Fibroblast of the aortic adventitia (primary cell): ENCODE data around the gene ARHGAP31. TPM values are rescaled to one million over a fixed set of nuclear protein-coding genes. Genes with fewer than 3 reads are reported as not detected.

ENCODE experiments used
- DNase-seq: peaks from one replicate; pipeline ENCODE4 v3.0.0-alpha.2; 2010; ENCODE audit warnings: low read depth
- H3K4me3 ChIP-seq: 2 replicates; pipeline ENCODE4 v1.5.1; 2011; ENCODE audit warnings: low read depth, mild to moderate bottlenecking, control low read depth, low read length, moderate library complexity
- total RNA-seq: library from RNA; depleted of rRNA; stranded (reverse); fragments of >200 nt; gene quantifications from 2 replicates; pipeline ENCODE4 v1.2.3, GENCODE V29; 2012; ENCODE audit warnings: low replicate concordance
- TF ChIP-seq, protein P1 (sequence below): IDR thresholded peaks from 2 replicates; pipeline ENCODE4 v1.5.1; 2011; ENCODE audit warnings: mild to moderate bottlenecking, low read length, control low read depth, inconsistent platforms; ENCODE audit not compliant: insufficient read depth

The ARHGAP31 gene
- total RNA-seq, 1 donor: 11.4 TPM

GRCh38 chr3:119294696-119295671, 801 bp downstream of the ARHGAP31 start:
- DNase-seq: peak; percentile 43
- TF ChIP-seq, protein P1, sequence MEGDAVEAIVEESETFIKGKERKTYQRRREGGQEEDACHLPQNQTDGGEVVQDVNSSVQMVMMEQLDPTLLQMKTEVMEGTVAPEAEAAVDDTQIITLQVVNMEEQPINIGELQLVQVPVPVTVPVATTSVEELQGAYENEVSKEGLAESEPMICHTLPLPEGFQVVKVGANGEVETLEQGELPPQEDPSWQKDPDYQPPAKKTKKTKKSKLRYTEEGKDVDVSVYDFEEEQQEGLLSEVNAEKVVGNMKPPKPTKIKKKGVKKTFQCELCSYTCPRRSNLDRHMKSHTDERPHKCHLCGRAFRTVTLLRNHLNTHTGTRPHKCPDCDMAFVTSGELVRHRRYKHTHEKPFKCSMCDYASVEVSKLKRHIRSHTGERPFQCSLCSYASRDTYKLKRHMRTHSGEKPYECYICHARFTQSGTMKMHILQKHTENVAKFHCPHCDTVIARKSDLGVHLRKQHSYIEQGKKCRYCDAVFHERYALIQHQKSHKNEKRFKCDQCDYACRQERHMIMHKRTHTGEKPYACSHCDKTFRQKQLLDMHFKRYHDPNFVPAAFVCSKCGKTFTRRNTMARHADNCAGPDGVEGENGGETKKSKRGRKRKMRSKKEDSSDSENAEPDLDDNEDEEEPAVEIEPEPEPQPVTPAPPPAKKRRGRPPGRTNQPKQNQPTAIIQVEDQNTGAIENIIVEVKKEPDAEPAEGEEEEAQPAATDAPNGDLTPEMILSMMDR: no peak
- H3K4me3 ChIP-seq: peak overlapping the region; percentile 86

GRCh38 chr3:119295816-119296726, 1.9 kb downstream of the ARHGAP31 start:
- TF ChIP-seq, protein P1: no peak
- DNase-seq: peak; percentile 39
- peak overlapping the region; percentile 86 for H3K4me3 ChIP-seq

DNA sequence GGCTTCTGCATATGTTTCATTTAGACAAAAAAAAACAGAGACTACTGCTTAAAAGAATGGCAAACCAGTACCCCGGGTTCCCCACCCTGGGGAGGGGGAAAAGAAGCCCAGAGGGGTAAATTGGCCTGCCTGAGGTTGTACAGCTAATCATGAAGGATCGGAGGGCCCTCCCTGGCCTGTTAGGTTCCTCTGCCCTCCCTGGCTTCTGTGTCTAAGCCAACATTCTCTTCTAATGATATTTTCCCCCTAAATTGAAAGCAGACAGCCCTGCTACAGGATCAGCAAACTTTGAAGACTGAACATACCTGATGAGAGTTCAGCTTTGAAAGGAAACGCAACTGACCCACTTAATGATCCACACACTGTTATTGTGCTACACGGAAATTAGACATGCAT, 2.5 kb downstream of the ARHGAP31 start:
- TF ChIP-seq, protein P1: no peak
- DNase-seq: no peak
- peak overlapping the region; percentile 86 for H3K4me3 ChIP-seq

GRCh38 chr3:119297169-119297568, 3.0 kb downstream of the ARHGAP31 start:
- TF ChIP-seq, protein P1: no peak
- no peak overlapping the region for H3K4me3 ChIP-seq
- peak; percentile 59 for DNase-seq

- DNase-seq: no peak
Measured at GRCh38 chr3:119298565-119298941, 4.4 kb downstream of the ARHGAP31 start.

DNA sequence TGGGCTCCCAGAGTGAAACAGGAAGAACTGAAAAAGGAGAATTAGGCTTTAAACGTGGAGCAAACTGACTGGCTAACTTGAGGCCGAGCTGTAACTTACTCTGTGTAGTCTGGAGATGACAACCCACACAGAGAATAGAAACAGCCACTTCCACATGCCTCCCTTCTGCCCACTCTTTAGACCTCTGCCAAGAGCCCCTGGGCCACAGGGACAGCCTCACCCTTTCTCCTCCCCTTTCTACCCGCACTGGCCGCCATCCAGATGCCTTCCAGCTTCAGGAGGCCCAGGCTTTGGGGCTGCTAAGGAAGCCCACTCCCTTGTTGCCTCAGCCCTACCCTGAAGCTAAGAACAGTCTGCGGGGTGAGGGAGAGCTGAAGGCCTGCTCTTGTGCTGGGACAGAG, 6.8 kb downstream of the ARHGAP31 start:
- H3K4me3 ChIP-seq: no peak overlapping the region
- TF ChIP-seq, protein P1: no peak
- no peak for DNase-seq

More at GRCh38 chr3:119298565-119298941, 4.4 kb downstream of the ARHGAP31 start:
- TF ChIP-seq, protein P1: no peak
- no peak overlapping the region for H3K4me3 ChIP-seq
